Sigmoid colon (tissue), 7 donors: Measurements from ENCODE around the gene SFT2D3. TPM values are rescaled to one million over a fixed set of nuclear protein-coding genes. Genes with fewer than 3 reads are reported as not detected.
A peak's percentile ranks its signal among the peaks of the same experiment; 100 is the strongest.

ENCODE experiments used
- DNase-seq: peaks from one replicate; pipeline ENCODE4 v3.0.0-alpha.2; 2019
- H3K27ac ChIP-seq, 4 donors: fragments of 200-600 bp; sonication (generic); one replicate each; pipeline ENCODE4 v1.5.1; 2016 to 2019; ENCODE audit warnings: mild to moderate bottlenecking in 1 of 4
- H3K27me3 ChIP-seq, 3 donors: fragments of 200-600 bp; sonication (generic); one replicate each; pipeline ENCODE4 v1.5.1; 2019; ENCODE audit warnings: mild to moderate bottlenecking in 1 of 3
- H3K36me3 ChIP-seq, 4 donors: fragments of 200-600 bp; sonication (generic); one replicate each; pipeline ENCODE4 v1.5.1; 2016 to 2019
- H3K4me1 ChIP-seq, 4 donors: fragments of 200-600 bp; sonication (generic); one replicate each; pipeline ENCODE4 v1.5.1; 2017 to 2019
- H3K4me3 ChIP-seq, 4 donors: fragments of 200-600 bp; sonication (generic); one replicate each; pipeline ENCODE4 v1.5.1; 2017 to 2019; ENCODE audit warnings: mild to moderate bottlenecking in 2 of 4, moderate library complexity in 1 of 4
- H3K9me3 ChIP-seq, 4 donors: fragments of 200-600 bp in 3 of 4; sonication (generic) in 3 of 4; one replicate each; pipeline versions ENCODE4 v1.5.1 to v1.6.1; 2013 to 2019
- EP300 ChIP-seq, 4 donors: sonication (generic); formaldehyde crosslinking; IDR thresholded peaks; one replicate each; pipeline ENCODE4 v1.6.1; 2017; ENCODE audit warnings: antibody characterized with exemption in 4 of 4
- POLR2A ChIP-seq, 2 donors: fragments of 450-650 bp; IDR thresholded peaks; one replicate each; pipeline ENCODE4 v1.6.1; 2016; ENCODE audit warnings: antibody characterized with exemption in 2 of 2, mild to moderate bottlenecking in 2 of 2, moderate library complexity in 2 of 2
- POLR2AphosphoS5 ChIP-seq, 4 donors: sonication (generic); formaldehyde crosslinking; IDR thresholded peaks; one replicate each; pipeline ENCODE4 v1.6.1; 2017; ENCODE audit warnings: antibody characterized with exemption in 4 of 4
- WGBS, 2 donors: extraction: QIAGEN DNeasy Blood & Tissue Kit; methylation state at CpG; one replicate each; pipeline ENCODE4 v1.1.7; 2013; 5-methylcytosine and 5-hydroxymethylcytosine counted together
- intact Hi-C: fragments of 100-400 bp; cut with DNase I; formaldehyde crosslinking; loops from one replicate; pipeline ENCODE4 v1.15.1; 2023
- polyA plus RNA-seq, 3 donors: library from polyadenylated mRNA; stranded (reverse); fragments of 200-250 nt; gene quantifications; one replicate each; pipeline ENCODE4 v1.2.3, GENCODE V29; 2013
- total RNA-seq, 4 donors: library from RNA; depleted of rRNA; stranded (reverse); fragments of >200 nt; gene quantifications; one replicate each; pipeline ENCODE4 v1.1.0, GENCODE V29; 2016
- TF ChIP-seq, protein P1 (sequence below), 4 experiments: fragments of 450-650 bp in 3 of 4; fragments of 200-600 bp in 1 of 4; IDR thresholded peaks; one replicate each; pipeline ENCODE4 v1.5.1; 2016 to 2019; ENCODE audit warnings: antibody characterized with exemption in 4 of 4, mild to moderate bottlenecking in 3 of 4, moderate library complexity in 2 of 4
- donor health status: healthy with polysubstance abuse.
- donor health status: Bipolar disorder and iron deficiency.
- donor health status: healthy.

The SFT2D3 gene
- total and polyA plus RNA-seq, 7 donors, result 1.4 to 8.6 (median 6.5) TPM

DNA sequence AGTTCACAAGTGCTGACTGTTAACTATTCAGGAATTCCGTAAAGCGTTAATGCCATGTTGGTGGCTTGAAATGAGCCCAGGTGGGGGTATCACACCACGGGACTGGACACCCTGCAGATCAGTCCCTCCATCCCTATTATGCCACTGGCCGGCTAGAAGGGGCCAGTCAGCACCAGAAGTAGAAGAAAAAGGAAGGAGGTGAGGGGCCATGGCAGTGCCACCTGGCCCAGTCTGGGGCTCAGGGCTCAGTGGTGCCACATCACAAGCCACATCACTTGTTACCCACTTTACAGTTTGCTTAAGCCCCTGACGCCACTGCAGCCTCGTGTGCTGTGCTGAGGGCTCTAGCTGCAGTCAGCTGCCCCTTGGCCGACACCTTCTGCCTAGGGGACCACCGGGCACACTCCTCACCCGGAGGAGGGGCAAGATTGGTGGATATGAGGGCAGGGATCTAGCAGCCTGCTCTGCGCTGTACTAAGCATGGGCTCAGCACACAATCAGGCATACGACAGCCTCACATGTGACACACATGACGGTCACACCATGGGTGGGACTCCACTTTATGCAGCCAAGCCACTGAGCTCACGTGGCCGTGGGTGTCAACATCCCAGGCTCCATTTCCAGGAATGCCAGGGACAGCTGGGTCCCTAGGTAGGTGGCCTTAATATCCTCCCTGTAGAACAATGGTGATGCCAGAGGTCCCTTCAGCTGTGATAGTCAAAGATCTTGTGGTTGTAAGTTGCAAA lies 29.6 kb upstream of the SFT2D3 start:
- 71 to 85% methylated on average over 14 of the region's 14 CpGs for WGBS, 2 donors
- intact Hi-C loops, result no loop called here
- H3K4me1 ChIP-seq, result peaks cover 0 to 80% (median 63%) of the 10 kb centered on the region in 4 donors
- peak overlapping the region; percentile 77 to 90 (median 84) for H3K4me3 ChIP-seq
- H3K9me3 ChIP-seq, result no peaks in the 10 kb centered on the region
- DNase-seq, result peak; percentile 62
- no peaks in the 10 kb centered on the region for H3K27me3 ChIP-seq
- H3K27ac ChIP-seq, result peak overlapping the region; percentile 96 to 97 (median 97)
- H3K36me3 ChIP-seq, result peaks cover 0 to 6% (median 0%) of the 10 kb centered on the region in 4 donors
- TF ChIP-seq POLR2A (IDR thresholded peaks at IDR 0.05) (no peak), EP300 (IDR thresholded peaks at IDR 0.05) (no peak), POLR2AphosphoS5 (IDR thresholded peaks at IDR 0.05) (peak in 1 of 4 donors; percentile 10)
- TF ChIP-seq, protein P1, sequence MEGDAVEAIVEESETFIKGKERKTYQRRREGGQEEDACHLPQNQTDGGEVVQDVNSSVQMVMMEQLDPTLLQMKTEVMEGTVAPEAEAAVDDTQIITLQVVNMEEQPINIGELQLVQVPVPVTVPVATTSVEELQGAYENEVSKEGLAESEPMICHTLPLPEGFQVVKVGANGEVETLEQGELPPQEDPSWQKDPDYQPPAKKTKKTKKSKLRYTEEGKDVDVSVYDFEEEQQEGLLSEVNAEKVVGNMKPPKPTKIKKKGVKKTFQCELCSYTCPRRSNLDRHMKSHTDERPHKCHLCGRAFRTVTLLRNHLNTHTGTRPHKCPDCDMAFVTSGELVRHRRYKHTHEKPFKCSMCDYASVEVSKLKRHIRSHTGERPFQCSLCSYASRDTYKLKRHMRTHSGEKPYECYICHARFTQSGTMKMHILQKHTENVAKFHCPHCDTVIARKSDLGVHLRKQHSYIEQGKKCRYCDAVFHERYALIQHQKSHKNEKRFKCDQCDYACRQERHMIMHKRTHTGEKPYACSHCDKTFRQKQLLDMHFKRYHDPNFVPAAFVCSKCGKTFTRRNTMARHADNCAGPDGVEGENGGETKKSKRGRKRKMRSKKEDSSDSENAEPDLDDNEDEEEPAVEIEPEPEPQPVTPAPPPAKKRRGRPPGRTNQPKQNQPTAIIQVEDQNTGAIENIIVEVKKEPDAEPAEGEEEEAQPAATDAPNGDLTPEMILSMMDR (IDR thresholded peaks at IDR 0.05), result no peak

DNA sequence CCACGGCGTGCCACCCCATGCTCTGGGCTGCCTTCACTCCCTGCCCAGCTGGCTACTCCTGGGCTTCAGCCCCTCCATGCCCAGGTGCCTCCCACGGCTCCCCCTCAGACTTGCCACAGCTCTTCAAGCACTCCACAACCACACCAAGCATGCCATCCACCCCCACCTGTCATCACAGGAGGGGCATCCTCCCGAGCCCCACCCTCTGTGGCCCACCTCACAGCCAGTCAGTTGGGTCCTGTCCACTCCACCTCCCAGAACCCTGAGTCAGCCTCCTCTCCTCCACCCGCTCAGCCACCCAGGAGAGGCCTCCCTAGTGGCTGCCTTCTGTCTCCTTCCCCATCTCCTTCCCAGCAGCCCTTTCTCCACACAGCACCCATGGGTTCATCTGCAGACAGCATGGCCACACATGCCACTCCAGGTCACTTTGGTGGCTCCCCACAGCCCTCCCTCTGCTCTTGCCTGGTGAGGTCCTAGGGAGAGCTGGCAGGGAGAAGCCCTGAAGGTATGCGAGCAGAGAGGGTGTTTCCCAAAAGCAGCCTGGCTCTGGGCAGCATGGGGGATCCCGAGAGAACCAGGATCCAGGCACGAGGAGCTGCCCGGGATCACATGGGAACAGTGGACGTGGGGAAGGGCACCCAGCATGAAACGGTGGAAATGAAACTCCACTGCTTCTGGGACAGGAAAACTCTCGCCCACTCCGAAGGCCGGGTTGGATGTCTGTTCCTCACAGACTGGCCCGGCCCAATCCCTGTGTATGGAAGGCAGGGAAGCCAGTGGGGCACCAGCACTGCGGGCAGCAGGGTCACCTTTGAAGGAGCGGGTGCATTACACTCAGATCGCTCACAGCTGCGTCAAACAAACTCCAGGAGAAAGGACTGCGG lies 28.7 kb upstream of the SFT2D3 start:
- Histone ChIP-seq H3K36me3 (peaks cover 0 to 6% (median 0%) of the 10 kb centered on the region in 4 donors), H3K27me3 (no peaks in the 10 kb centered on the region), H3K27ac (peak overlapping the region; percentile 96 to 97 (median 97)), H3K4me1 (peaks cover 0 to 80% (median 63%) of the 10 kb centered on the region in 4 donors), H3K4me3 (peak overlapping the region; percentile 77 to 90 (median 84)), H3K9me3 (no peaks in the 10 kb centered on the region)
- WGBS, 2 donors, result 74 to 81% methylated on average over 20 of the region's 20 CpGs
- peak; percentile 72 for DNase-seq
- intact Hi-C loops, result no loop called here
- TF ChIP-seq POLR2AphosphoS5 (IDR thresholded peaks at IDR 0.05) (peak in 3 of 4 donors; percentile 24 to 58 (median 34)), POLR2A (IDR thresholded peaks at IDR 0.05) (no peak)

DNA sequence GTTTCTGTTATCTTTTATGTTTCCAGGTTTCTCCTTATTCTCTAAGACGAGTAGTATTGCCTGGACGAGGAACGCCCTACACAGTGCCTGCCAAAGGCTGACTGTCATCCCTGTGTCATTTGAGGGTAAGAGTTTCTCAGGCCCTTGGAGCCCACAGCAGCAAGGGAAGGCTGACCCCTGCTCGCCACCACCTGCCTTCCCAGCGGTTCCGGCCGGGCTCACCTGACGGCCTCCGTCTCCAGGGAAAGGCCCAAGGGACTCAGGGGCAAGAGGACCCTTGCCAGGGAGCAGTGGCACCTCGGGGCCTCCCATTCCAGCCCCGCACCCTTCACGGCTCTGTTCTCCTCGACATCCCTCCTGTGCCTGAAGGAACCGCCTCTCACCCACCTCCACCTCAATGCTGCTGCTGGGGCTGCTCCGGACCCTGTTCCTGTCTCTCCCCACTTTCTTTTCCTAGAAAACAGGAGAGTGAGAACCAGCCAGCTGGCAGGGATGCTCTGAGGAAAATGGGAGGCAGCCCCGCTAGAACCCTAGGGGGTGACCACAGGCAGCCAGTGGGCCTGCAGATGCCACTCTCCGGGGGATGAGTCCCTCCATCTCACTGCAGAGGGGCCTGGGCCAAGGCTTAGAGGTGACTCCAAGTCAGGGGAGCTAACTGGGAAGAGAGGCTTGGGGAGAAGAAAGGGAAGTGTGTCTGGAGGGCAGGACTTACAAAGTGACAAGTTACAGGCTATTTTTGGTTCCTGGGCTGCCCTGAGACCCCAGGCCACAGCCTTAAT lies 27.8 kb upstream of the SFT2D3 start:
- TF ChIP-seq, protein P1 (IDR thresholded peaks at IDR 0.05), result no peak
- TF ChIP-seq POLR2AphosphoS5 (IDR thresholded peaks at IDR 0.05), result no peak
- no peak for TF ChIP-seq POLR2A (IDR thresholded peaks at IDR 0.05)
- TF ChIP-seq EP300 (IDR thresholded peaks at IDR 0.05), result no peak
- intact Hi-C loops, result loop anchor here (2.0 kb wide), 1 partner anchor 21 kb away; no protein-coding TSS in a partner anchor
- 82% methylated on average over 17 of the region's 17 CpGs for WGBS, 2 donors
- Histone ChIP-seq H3K27ac (peak overlapping the region; percentile 96 to 97 (median 97)), H3K27me3 (no peaks in the 10 kb centered on the region), H3K9me3 (no peaks in the 10 kb centered on the region), H3K4me1 (peaks cover 0 to 75% (median 65%) of the 10 kb centered on the region in 4 donors), H3K36me3 (no peaks in the 10 kb centered on the region), H3K4me3 (peak overlapping the region; percentile 77 to 90 (median 84))
- peak; percentile 69 for DNase-seq

DNA sequence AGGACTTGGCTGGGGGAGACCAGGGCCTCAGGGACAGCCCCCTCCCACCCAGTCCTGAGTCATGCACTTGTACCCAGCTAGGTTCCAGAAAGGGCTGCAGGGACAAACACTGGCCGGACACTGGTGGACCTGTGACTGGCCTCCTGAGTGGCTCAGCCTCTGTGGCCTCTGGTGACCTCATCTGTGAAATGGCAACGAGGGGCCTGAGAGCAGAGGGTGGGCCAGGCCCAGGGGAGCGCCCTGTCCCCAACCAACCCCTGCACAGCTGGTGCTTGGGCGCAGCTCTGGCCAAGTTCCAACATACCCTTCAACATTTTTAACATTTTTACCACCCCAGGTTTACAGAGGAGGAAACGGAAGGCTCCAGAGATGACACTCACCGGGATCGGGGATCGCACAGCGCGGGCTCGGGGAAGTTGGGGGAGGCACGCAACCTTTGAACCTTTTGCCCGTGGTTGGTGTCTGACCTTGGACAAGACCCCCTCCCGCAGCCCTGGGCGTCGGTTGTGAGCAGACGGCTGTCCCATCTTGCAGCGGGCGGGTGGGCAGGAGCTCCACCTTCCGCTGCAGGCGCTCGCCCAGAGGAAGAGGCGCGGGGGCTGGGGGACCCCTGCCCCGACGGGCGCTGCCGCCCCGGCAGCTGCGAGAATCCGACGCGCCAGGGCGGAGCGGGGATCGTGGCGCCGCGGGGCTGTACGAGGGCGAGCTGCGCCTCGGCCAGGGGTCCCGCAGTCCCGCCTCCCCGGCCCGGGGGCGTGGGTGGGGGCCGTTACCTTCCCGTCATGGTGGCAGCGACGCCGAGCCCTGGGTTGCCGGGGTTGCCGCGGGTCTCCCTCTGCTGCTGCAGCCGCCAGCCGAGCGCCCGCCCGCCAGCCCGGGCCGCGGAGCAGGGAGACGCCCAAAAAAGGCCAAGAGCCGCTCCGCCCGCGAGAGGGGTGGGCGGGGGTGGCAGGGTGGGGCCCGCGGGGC lies 26.8 kb upstream of the SFT2D3 start:
- H3K27me3 ChIP-seq, result no peaks in the 10 kb centered on the region
- H3K36me3 ChIP-seq, result no peaks in the 10 kb centered on the region
- intact Hi-C loops, result loop anchor here (2.0 kb wide), 1 partner anchor 22 kb away; no protein-coding TSS in a partner anchor
- DNase-seq, result peak; percentile 76
- TF ChIP-seq POLR2A (IDR thresholded peaks at IDR 0.05) (peak in 1 of 2 donors; percentile 30), POLR2AphosphoS5 (IDR thresholded peaks at IDR 0.05) (peak; percentile 37 to 57 (median 52)), EP300 (IDR thresholded peaks at IDR 0.05) (no peak)
- TF ChIP-seq, protein P1 (IDR thresholded peaks at IDR 0.05), result no peak
- H3K4me1 ChIP-seq, result peaks cover 0 to 72% (median 55%) of the 10 kb centered on the region in 4 donors
- H3K4me3 ChIP-seq, result peak overlapping the region; percentile 77 to 90 (median 84)
- H3K27ac ChIP-seq, result peak overlapping the region; percentile 96 to 97 (median 97)
- WGBS, 2 donors, result 2 to 6% methylated on average over 72 of the region's 72 CpGs
- no peaks in the 10 kb centered on the region for H3K9me3 ChIP-seq
